ENCODE results near the gene TTC23. TPM values are rescaled to one million over a fixed set of nuclear protein-coding genes. Genes with fewer than 3 reads are reported as not detected.

Gene TTC23
- polyA plus RNA-seq, 2 of the 4 experiments (the other 2 are of a cell fraction): 7.0 to 16.5 TPM

DNA sequence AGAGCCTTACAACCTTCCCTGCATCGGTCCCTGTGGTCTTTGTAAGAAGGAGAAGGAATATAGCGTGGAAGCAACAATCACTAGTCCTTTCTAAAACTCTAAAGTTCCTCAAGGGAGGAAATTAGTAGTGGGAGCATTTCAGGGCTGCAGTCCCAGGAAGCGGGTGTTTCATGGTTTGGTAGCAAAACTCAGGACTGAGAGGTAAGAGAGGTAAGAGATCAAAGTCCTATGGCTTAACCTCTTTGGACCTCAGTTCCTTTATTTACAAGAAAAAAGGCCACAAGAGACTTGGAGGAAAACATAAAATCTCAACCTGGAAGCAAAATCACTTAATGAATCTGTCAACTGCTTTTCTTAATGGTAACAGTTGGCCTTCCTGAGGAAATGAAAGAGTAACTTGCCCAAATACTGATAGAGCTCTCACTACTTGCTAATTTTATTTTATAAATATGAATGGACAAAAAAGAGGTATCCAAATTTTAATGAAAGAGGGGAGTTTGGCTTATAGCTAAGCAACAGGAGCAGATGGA lies 16.2 kb upstream of the TTC23 start:
- H3K27ac ChIP-seq: no peak overlapping the region
- POLR2A ChIA-PET: no interaction called here
- CTCF ChIA-PET: interaction anchor here (19.4 kb wide), 1 partner anchor 437 kb away, joined by 225 read pairs; no protein-coding TSS in a partner anchor
- no peak overlapping the region for H3K4me3 ChIP-seq
- FAIRE-seq (no peak), ATAC-seq (no peak), DNase-seq (ENCODE audit: low read depth in 1 of 2, low spot score in 1 of 2) (no peak)
- no peak overlapping the region for H3K4me2 ChIP-seq
- H3K9me3 ChIP-seq: no peaks in the 10 kb centered on the region
- TF ChIP-seq ESRRA (IDR thresholded peaks at IDR 0.05; ENCODE audit: borderline replicate concordance, low read length): no peak
- no peak for TF ChIP-seq HOXA7 (CRISPR knock-in tag; IDR thresholded peaks at IDR 0.05)
- TF ChIP-seq EHMT2 (IDR thresholded peaks at IDR 0.05; ENCODE audit: low read depth): no peak
- no peak for TF ChIP-seq RAD21 (conservative IDR thresholded peaks at IDR 0.05 in 1 of 2, IDR thresholded peaks at IDR 0.05 in 1 of 2)
- TF ChIP-seq HDAC2 (IDR thresholded peaks at IDR 0.05): no peak
- no peak for TF ChIP-seq MAZ (IDR thresholded peaks at IDR 0.05; ENCODE audit: borderline replicate concordance, low read depth, low read length)
- TF ChIP-seq ZNF302 (CRISPR knock-in tag; IDR thresholded peaks at IDR 0.05): no peak
- TF ChIP-seq ZSCAN20 (CRISPR knock-in tag; IDR thresholded peaks at IDR 0.05): no peak
- no peak for TF ChIP-seq MYC (IDR thresholded peaks at IDR 0.05; ENCODE audit: borderline replicate concordance, low read length)
- 94% methylated on average over 3 of the region's 3 CpGs for WGBS (ENCODE audit: missing lambda C conversion rate)
- no peaks in the 10 kb centered on the region for H3K4me1 ChIP-seq

DNA sequence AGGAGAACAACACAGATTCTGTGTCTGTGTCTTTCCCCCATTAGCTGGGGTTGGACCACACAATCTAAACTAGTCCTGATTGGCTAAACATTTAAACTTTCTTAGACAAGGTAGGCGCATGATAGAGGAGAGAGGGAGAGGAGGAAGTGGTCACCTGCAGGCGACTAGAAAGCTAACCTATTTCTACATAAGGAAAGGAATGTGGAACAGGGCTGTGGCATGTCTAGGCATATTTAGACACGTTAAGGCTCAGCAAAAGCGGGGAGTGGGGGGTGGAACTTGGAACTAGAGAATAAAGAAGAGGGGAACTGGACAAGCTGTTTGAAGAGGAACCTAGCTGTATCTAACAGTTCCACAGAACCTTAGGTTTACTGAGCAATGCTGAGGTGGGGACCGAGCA lies 14.7 kb upstream of the TTC23 start:
- FAIRE-seq (no peak), DNase-seq (ENCODE audit: low read depth in 1 of 2, low spot score in 1 of 2) (no peak), ATAC-seq (no peak)
- H3K4me3 ChIP-seq: no peak overlapping the region
- H3K4me2 ChIP-seq: no peak overlapping the region
- CTCF ChIA-PET: interaction anchor here (0.9 to 19.4 kb wide), 8 partner anchors 9 to 492 kb away, joined by 3 to 225 read pairs (median 4); partner anchors contain the start of gene LRRC28
- H3K4me1 ChIP-seq: no peaks in the 10 kb centered on the region
- no peak for TF ChIP-seq CBX8 (IDR thresholded peaks at IDR 0.05)
- TF ChIP-seq CEBPB (IDR thresholded peaks at IDR 0.05): no peak
- no peak for TF ChIP-seq JUN (IDR thresholded peaks at IDR 0.05)
- no peak for TF ChIP-seq FOSB (CRISPR knock-in tag; IDR thresholded peaks at IDR 0.05)
- TF ChIP-seq, protein P1, sequence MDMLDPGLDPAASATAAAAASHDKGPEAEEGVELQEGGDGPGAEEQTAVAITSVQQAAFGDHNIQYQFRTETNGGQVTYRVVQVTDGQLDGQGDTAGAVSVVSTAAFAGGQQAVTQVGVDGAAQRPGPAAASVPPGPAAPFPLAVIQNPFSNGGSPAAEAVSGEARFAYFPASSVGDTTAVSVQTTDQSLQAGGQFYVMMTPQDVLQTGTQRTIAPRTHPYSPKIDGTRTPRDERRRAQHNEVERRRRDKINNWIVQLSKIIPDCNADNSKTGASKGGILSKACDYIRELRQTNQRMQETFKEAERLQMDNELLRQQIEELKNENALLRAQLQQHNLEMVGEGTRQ (IDR thresholded peaks at IDR 0.05): no peak
- POLR2A ChIA-PET: interaction anchor here (1.8 kb wide), 1 partner anchor 13 kb away, joined by 5 read pairs; the partner anchor contains the start of gene LRRC28
- WGBS (ENCODE audit: missing lambda C conversion rate): 89% methylated on average over 5 of the region's 5 CpGs
- H3K27ac ChIP-seq: no peak overlapping the region
- no peaks in the 10 kb centered on the region for H3K9me3 ChIP-seq

DNA sequence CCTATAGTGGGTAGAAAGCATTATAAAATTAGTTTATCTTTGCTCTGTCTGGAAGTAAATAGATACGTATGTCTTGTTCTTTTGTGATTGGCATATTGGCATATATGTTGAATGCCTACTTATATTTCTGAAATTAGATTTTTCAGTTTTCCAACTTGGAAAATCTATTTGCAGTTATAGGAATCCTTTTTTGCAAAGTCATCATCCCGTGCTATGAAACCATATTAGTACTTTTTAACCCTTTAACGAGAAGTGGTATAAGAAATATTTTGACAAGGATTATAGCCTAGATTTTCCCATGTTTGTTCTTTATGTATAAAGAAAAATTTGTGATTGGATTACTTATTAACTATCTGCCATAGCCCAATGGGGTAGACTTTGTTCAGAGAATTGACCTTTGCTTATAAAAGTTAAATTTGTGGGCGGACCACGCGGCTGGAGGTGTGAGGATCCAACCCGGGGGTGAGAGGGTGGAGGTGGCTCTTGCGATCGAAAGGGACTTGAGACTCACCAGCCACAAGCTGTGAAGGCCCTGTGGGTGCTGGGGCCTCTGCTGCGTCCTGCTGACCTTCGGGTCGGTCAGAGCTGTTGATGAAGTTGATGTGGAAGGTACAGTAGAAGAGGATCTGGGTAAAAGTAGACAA lies 7.8 kb upstream of the TTC23 start:
- 88% methylated on average over 12 of the region's 12 CpGs for WGBS (ENCODE audit: missing lambda C conversion rate)

More for the DNA sequence above, 7.8 kb upstream of the TTC23 start:
- DNase-seq (ENCODE audit: low read depth in 1 of 2, low spot score in 1 of 2) (no peak), ATAC-seq (no peak), FAIRE-seq (no peak)
- Histone ChIP-seq H3K4me1 (peaks cover 4% of the 10 kb centered on the region; the same call in 2 of the 3 replicates), H3K9me3 (no peaks in the 10 kb centered on the region), H3K4me3 (no peak overlapping the region), H3K4me2 (no peak overlapping the region), H3K27ac (no peak overlapping the region)
- TF ChIP-seq GATA3 (IDR thresholded peaks at IDR 0.05; ENCODE audit: borderline replicate concordance): no peak
- TF ChIP-seq MYC (IDR thresholded peaks at IDR 0.05; ENCODE audit: borderline replicate concordance, low read length): no peak
- TF ChIP-seq HOXB5 (CRISPR knock-in tag; IDR thresholded peaks at IDR 0.05): no peak
- 0 out of 2 replicates have a peak, but pooled peaks have one; percentile 10 for TF ChIP-seq NFE2L2 (conservative IDR thresholded peaks at IDR 0.05; ENCODE audit: low read length)
- TF ChIP-seq MAFK (IDR thresholded peaks at IDR 0.05; ENCODE audit: partially characterized antibody): peak; percentile 76
- no peak for TF ChIP-seq HEYL (CRISPR knock-in tag; IDR thresholded peaks at IDR 0.05)
- TF ChIP-seq, protein P2, sequence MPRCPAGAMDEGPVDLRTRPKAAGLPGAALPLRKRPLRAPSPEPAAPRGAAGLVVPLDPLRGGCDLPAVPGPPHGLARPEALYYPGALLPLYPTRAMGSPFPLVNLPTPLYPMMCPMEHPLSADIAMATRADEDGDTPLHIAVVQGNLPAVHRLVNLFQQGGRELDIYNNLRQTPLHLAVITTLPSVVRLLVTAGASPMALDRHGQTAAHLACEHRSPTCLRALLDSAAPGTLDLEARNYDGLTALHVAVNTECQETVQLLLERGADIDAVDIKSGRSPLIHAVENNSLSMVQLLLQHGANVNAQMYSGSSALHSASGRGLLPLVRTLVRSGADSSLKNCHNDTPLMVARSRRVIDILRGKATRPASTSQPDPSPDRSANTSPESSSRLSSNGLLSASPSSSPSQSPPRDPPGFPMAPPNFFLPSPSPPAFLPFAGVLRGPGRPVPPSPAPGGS (IDR thresholded peaks at IDR 0.05): no peak
- no peak for TF ChIP-seq EHF (CRISPR knock-in tag; IDR thresholded peaks at IDR 0.05)
- TF ChIP-seq EHMT2 (IDR thresholded peaks at IDR 0.05; ENCODE audit: low read depth): no peak
- no peak for TF ChIP-seq HDAC2 (IDR thresholded peaks at IDR 0.05)
- TF ChIP-seq ZSCAN20 (CRISPR knock-in tag; IDR thresholded peaks at IDR 0.05): no peak
- ChIA-PET POLR2A (no interaction called here), CTCF (interaction anchor here (1.9 to 2.3 kb wide), 3 partner anchors 10 to 447 kb away, joined by 5 to 13 read pairs (median 7); no protein-coding TSS in a partner anchor)

Measured in A549 (cell line).